ENCODE measurements around the gene FLYWCH1. TPM values are rescaled to one million over a fixed set of nuclear protein-coding genes. Genes with fewer than 3 reads are reported as not detected.

FLYWCH1 gene
- total RNA-seq, 2 donors from 2014 or later = 65.6 to 72.8 TPM

DNA sequence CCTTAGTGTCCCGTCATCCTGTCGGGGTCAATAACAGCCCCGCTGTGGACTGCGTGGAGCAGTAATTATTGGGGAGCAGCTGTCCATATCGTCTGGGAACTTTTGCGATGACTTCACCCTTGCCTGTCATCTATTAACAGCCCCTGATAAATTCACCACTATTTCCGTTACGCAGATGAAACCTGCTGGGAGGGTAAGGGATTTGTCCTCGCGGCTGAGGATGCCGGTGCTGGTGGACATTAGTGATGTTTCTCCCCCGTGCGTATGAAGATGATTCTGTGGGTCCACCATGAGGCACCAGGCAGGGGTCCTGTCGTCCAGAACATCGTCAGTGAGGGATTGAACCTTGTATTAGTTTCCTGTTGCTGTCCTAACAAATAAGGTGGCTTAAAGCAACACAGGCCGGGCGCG lies 27.7 kb upstream of the FLYWCH1 start:
- H3K4me1 ChIP-seq (ENCODE audit: control insufficient read depth in 1 of 2, low read depth in 2 of 2) = peaks cover 7 to 8% of the 10 kb centered on the region in 2 donors
- no peak for TF ChIP-seq CTCF (IDR thresholded peaks at IDR 0.05)
- DNase-seq (ENCODE audit: low spot score) (no peak), ATAC-seq (ENCODE audit: insufficient number of reproducible peaks, low FRiP score, low read depth) (no peak)
- H3K4me3 ChIP-seq = peak overlapping the region; percentile 92
- peak overlapping the region in 1 of 2 donors; percentile 89 for H3K27ac ChIP-seq
- no peaks in the 10 kb centered on the region for H3K27me3 ChIP-seq (replicated peaks; ENCODE audit: insufficient read depth)
- H3K36me3 ChIP-seq = no peaks in the 10 kb centered on the region
- H3K9me3 ChIP-seq = no peaks in the 10 kb centered on the region

- no peak for TF ChIP-seq CTCF (IDR thresholded peaks at IDR 0.05)
- Histone ChIP-seq H3K9me3 (no peaks in the 10 kb centered on the region), H3K27ac (no peak overlapping the region), H3K27me3 (replicated peaks; ENCODE audit: insufficient read depth) (no peaks in the 10 kb centered on the region), H3K4me1 (ENCODE audit: control insufficient read depth in 1 of 2, low read depth in 2 of 2) (no peaks in the 10 kb centered on the region), H3K36me3 (peaks cover 4% of the 10 kb centered on the region), H3K4me3 (no peak overlapping the region)
- no peak for ATAC-seq (ENCODE audit: insufficient number of reproducible peaks, low FRiP score, low read depth)
- DNase-seq (ENCODE audit: low spot score) = no peak
Observed at GRCh38 chr16:2894231-2894630, 17.5 kb upstream of the FLYWCH1 start.

DNA sequence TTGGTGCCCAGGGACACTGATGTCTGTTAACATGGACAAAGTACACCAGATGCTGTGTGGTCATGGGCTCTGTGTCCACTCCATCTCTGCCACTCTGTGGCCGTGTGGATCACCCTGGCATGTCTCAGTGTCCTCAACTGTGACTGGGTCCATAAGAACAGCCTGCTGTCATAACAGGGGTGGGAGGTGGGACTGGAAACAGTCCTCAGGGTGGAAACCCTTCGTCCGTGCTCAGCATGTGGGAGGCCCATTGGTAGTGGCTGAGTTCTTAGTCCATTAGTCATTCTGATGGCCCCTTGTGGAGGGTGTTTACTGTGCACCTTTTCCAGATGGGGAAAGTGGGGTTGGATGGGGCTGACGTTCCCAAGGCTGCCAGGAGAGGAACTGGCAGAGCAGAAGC lies 15.9 kb upstream of the FLYWCH1 start:
- H3K9me3 ChIP-seq = no peaks in the 10 kb centered on the region
- peaks cover 4% of the 10 kb centered on the region for H3K36me3 ChIP-seq
- no peak overlapping the region for H3K4me3 ChIP-seq
- ATAC-seq (ENCODE audit: insufficient number of reproducible peaks, low FRiP score, low read depth) (no peak), DNase-seq (ENCODE audit: low spot score) (no peak)
- TF ChIP-seq CTCF (IDR thresholded peaks at IDR 0.05) = no peak
- H3K27ac ChIP-seq = no peak overlapping the region
- H3K27me3 ChIP-seq (replicated peaks; ENCODE audit: insufficient read depth) = no peaks in the 10 kb centered on the region
- no peaks in the 10 kb centered on the region for H3K4me1 ChIP-seq (ENCODE audit: control insufficient read depth in 1 of 2, low read depth in 2 of 2)

DNA sequence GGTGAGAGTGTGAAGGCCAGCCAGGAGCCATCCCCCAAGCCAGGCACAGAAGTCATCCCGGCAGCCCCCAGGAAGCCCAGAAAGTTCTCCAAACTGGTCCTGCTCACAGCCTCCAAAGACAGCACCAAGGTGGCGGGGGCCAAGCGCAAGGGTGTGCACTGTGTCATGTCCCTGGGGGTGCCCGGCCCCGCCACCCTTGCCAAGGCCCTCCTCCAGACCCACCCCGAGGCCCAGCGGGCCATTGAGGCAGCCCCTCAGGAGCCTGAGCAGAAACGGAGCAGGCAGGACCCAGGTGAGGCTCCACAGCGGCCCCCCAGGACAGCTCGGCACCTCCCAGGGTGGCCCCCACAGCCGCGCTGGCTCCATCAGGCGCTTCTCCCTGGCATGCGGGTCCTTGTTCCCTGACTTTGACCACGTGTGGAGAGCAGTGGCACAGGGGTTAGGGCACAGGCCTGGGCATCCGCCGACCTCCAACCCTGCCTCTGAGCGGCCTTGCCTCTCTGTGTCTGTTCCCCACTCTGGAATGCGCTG lies 15.2 kb upstream of the FLYWCH1 start:
- TF ChIP-seq CTCF (IDR thresholded peaks at IDR 0.05) = no peak
- Histone ChIP-seq H3K27ac (no peak overlapping the region), H3K27me3 (replicated peaks; ENCODE audit: insufficient read depth) (no peaks in the 10 kb centered on the region), H3K4me1 (ENCODE audit: control insufficient read depth in 1 of 2, low read depth in 2 of 2) (no peaks in the 10 kb centered on the region), H3K36me3 (peaks cover 4% of the 10 kb centered on the region), H3K9me3 (no peaks in the 10 kb centered on the region), H3K4me3 (no peak overlapping the region)
- DNase-seq (ENCODE audit: low spot score) (no peak), ATAC-seq (ENCODE audit: insufficient number of reproducible peaks, low FRiP score, low read depth) (no peak)

DNA sequence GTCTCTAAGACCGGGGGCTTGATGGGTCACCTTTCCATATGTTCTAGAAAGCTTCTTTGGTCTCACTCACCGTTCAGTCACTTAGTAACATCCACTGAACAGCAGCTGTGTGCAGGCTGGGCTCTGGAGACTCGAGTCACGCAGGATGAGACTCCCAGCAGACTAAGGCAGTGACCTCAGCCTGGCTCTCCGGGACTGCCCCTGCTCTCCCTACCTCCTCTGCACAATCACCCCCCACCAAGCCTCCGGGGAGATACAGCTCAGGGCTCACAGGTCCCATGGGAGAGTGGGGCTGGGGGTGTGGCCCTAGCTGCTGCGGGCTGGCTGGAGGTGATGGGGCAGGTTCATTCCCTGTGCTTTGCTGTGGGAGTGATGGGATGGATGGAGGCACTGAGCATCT lies 14.6 kb upstream of the FLYWCH1 start:
- ATAC-seq (ENCODE audit: insufficient number of reproducible peaks, low FRiP score, low read depth) = no peak
- no peak for DNase-seq (ENCODE audit: low spot score)
- no peaks in the 10 kb centered on the region for H3K9me3 ChIP-seq
- no peak for TF ChIP-seq CTCF (IDR thresholded peaks at IDR 0.05)
- no peak overlapping the region for H3K4me3 ChIP-seq
- no peaks in the 10 kb centered on the region for H3K4me1 ChIP-seq (ENCODE audit: control insufficient read depth in 1 of 2, low read depth in 2 of 2)
- peaks cover 4% of the 10 kb centered on the region for H3K36me3 ChIP-seq
- H3K27ac ChIP-seq = no peak overlapping the region
- H3K27me3 ChIP-seq (replicated peaks; ENCODE audit: insufficient read depth) = no peaks in the 10 kb centered on the region

Measured in thoracic aorta (tissue), 2 donors.